HepG2 (cell line): Measurements from ENCODE around the gene NEDD4L. TPM values are rescaled to one million over a fixed set of nuclear protein-coding genes. Genes with fewer than 3 reads are reported as not detected.

ENCODE experiments used
- TRIM24 ChIP-seq: sonication (generic); formaldehyde crosslinking; IDR thresholded peaks from 2 replicates; pipeline ENCODE4 v1.8.0; 2022; ENCODE audit warnings: mild to moderate bottlenecking, missing genetic modification reagents
- YY1 ChIP-seq: IDR thresholded peaks from 2 replicates; pipeline ENCODE4 v1.6.1; 2011; ENCODE audit warnings: low read length, low read depth, moderate library complexity, mild to moderate bottlenecking; ENCODE audit not compliant: insufficient read depth, insufficient replicate concordance
- ZNF20 ChIP-seq: sonication (generic); formaldehyde crosslinking; IDR thresholded peaks from 2 replicates; pipeline ENCODE4 v1.4.0; 2020; ENCODE audit warnings: mild to moderate bottlenecking, moderate library complexity, missing genetic modification reagents
- ZNF331 ChIP-seq: sonication (generic); formaldehyde crosslinking; IDR thresholded peaks from 2 replicates; pipeline ENCODE4 v1.4.0; 2020; ENCODE audit warnings: missing genetic modification reagents
- ZNF552 ChIP-seq: sonication (generic); formaldehyde crosslinking; IDR thresholded peaks from 2 replicates; pipeline ENCODE4 v1.9.0; 2022; ENCODE audit warnings: missing genetic modification reagents, mild to moderate bottlenecking, borderline replicate concordance
- polyA plus RNA-seq, 8 experiments: library from polyadenylated mRNA; depleted of rRNA in 3 of 8; stranded (reverse) in 7 of 8; unstranded in 1 of 8; fragments of >200 nt; fragmentation: Illumina TruSeq in 4 of 8; extraction: Trizol in 4 of 8; gene quantifications; 2 replicates each; pipeline versions ENCODE4 v1.2.1 to v1.2.3, GENCODE V29; 2011 to 2016; ENCODE audit warnings: low read depth in 4 of 8, missing spikeins in 1 of 8, mixed read lengths in 1 of 8; ENCODE audit not compliant: insufficient read depth in 1 of 8
- total RNA-seq, 5 experiments: library from RNA; depleted of rRNA; stranded (reverse); fragments of >200 nt; fragmentation: Illumina TruSeq; extraction: Trizol; gene quantifications; 2 replicates each; pipeline ENCODE4 v1.2.3, GENCODE V29; 2016; ENCODE audit warnings: low read depth in 1 of 5
- TF ChIP-seq, protein P1 (sequence below): sonication (generic); formaldehyde crosslinking; IDR thresholded peaks from 2 replicates; pipeline ENCODE4 v1.5.0; 2020; ENCODE audit warnings: mild to moderate bottlenecking, missing genetic modification reagents, borderline replicate concordance
- TF ChIP-seq, protein P2 (sequence below): sonication (generic); formaldehyde crosslinking; IDR thresholded peaks from 2 replicates; pipeline ENCODE4 v1.4.0; 2020; ENCODE audit warnings: mild to moderate bottlenecking, missing genetic modification reagents
- TF ChIP-seq, protein P3 (sequence below): IDR thresholded peaks from 2 replicates; pipeline ENCODE4 v1.6.1; 2016; ENCODE audit warnings: low read depth, missing genetic modification reagents, missing compliant biosample characterization
- TF ChIP-seq, protein P4 (sequence below): sonication (generic); formaldehyde crosslinking; IDR thresholded peaks from 2 replicates; pipeline ENCODE4 v1.8.1; 2023; ENCODE audit warnings: mild to moderate bottlenecking, missing genetic modification reagents, borderline replicate concordance
- TF ChIP-seq, protein P5 (sequence below): sonication (generic); formaldehyde crosslinking; IDR thresholded peaks from 2 replicates; pipeline ENCODE4 v1.4.0; 2020; ENCODE audit warnings: missing genetic modification reagents, borderline replicate concordance

The NEDD4L gene
- total and polyA plus RNA-seq, 2 of the 13 experiments (the other 11 are each of a cell fraction or from before 2014, with no cell fraction given) = 168 to 390 TPM

DNA sequence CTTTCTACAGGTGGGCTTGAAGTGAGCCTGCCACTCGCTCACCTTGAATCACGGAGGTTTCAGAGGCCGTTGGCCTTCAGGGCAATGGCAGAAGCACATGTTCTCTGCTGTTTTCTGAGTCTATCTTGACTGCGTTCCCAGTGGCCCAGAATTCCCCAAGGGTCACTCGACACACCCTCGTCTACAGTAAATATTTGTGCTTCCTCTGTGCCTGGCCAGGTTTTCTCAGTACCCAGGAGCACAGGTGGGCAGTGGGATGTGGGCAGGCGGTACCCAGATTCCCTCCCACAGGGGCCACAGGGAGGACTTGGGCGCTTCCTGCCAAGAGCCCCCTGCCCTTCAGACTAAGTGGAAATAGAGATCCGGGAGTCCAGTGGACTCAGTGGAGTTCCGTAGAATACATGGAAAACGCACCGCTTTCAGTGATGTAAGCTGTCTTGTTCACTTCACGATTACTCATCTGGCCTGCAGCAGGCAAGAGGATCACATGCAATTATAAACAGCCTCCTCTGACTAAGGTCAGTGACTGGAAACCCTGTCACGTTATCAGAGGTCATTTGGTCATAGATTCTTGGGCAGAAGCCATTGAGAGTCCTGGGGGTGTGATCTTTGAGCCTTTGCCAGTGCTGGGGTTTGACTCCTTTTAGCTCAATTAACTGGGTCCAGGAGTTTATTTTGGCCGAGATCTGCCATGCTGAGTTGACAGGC, 179.8 kb downstream of the NEDD4L start (continued):
- TF ChIP-seq, protein P1, sequence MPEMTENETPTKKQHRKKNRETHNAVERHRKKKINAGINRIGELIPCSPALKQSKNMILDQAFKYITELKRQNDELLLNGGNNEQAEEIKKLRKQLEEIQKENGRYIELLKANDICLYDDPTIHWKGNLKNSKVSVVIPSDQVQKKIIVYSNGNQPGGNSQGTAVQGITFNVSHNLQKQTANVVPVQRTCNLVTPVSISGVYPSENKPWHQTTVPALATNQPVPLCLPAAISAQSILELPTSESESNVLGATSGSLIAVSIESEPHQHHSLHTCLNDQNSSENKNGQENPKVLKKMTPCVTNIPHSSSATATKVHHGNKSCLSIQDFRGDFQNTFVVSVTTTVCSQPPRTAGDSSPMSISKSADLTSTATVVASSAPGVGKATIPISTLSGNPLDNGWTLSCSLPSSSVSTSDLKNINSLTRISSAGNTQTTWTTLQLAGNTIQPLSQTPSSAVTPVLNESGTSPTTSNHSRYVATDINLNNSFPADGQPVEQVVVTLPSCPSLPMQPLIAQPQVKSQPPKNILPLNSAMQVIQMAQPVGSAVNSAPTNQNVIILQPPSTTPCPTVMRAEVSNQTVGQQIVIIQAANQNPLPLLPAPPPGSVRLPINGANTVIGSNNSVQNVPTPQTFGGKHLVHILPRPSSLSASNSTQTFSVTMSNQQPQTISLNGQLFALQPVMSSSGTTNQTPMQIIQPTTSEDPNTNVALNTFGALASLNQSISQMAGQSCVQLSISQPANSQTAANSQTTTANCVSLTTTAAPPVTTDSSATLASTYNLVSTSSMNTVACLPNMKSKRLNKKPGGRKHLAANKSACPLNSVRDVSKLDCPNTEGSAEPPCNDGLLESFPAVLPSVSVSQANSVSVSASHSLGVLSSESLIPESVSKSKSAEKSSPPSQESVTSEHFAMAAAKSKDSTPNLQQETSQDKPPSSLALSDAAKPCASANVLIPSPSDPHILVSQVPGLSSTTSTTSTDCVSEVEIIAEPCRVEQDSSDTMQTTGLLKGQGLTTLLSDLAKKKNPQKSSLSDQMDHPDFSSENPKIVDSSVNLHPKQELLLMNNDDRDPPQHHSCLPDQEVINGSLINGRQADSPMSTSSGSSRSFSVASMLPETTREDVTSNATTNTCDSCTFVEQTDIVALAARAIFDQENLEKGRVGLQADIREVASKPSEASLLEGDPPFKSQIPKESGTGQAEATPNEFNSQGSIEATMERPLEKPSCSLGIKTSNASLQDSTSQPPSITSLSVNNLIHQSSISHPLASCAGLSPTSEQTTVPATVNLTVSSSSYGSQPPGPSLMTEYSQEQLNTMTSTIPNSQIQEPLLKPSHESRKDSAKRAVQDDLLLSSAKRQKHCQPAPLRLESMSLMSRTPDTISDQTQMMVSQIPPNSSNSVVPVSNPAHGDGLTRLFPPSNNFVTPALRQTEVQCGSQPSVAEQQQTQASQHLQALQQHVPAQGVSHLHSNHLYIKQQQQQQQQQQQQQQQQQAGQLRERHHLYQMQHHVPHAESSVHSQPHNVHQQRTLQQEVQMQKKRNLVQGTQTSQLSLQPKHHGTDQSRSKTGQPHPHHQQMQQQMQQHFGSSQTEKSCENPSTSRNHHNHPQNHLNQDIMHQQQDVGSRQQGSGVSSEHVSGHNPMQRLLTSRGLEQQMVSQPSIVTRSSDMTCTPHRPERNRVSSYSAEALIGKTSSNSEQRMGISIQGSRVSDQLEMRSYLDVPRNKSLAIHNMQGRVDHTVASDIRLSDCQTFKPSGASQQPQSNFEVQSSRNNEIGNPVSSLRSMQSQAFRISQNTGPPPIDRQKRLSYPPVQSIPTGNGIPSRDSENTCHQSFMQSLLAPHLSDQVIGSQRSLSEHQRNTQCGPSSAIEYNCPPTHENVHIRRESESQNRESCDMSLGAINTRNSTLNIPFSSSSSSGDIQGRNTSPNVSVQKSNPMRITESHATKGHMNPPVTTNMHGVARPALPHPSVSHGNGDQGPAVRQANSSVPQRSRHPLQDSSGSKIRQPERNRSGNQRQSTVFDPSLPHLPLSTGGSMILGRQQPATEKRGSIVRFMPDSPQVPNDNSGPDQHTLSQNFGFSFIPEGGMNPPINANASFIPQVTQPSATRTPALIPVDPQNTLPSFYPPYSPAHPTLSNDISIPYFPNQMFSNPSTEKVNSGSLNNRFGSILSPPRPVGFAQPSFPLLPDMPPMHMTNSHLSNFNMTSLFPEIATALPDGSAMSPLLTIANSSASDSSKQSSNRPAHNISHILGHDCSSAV (CRISPR knock-in tag) = no peak
- TF ChIP-seq, protein P2, sequence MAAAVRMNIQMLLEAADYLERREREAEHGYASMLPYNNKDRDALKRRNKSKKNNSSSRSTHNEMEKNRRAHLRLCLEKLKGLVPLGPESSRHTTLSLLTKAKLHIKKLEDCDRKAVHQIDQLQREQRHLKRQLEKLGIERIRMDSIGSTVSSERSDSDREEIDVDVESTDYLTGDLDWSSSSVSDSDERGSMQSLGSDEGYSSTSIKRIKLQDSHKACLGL (CRISPR knock-in tag) = no peak
- TF ChIP-seq ZNF331 = no peak
- TF ChIP-seq, protein P3, sequence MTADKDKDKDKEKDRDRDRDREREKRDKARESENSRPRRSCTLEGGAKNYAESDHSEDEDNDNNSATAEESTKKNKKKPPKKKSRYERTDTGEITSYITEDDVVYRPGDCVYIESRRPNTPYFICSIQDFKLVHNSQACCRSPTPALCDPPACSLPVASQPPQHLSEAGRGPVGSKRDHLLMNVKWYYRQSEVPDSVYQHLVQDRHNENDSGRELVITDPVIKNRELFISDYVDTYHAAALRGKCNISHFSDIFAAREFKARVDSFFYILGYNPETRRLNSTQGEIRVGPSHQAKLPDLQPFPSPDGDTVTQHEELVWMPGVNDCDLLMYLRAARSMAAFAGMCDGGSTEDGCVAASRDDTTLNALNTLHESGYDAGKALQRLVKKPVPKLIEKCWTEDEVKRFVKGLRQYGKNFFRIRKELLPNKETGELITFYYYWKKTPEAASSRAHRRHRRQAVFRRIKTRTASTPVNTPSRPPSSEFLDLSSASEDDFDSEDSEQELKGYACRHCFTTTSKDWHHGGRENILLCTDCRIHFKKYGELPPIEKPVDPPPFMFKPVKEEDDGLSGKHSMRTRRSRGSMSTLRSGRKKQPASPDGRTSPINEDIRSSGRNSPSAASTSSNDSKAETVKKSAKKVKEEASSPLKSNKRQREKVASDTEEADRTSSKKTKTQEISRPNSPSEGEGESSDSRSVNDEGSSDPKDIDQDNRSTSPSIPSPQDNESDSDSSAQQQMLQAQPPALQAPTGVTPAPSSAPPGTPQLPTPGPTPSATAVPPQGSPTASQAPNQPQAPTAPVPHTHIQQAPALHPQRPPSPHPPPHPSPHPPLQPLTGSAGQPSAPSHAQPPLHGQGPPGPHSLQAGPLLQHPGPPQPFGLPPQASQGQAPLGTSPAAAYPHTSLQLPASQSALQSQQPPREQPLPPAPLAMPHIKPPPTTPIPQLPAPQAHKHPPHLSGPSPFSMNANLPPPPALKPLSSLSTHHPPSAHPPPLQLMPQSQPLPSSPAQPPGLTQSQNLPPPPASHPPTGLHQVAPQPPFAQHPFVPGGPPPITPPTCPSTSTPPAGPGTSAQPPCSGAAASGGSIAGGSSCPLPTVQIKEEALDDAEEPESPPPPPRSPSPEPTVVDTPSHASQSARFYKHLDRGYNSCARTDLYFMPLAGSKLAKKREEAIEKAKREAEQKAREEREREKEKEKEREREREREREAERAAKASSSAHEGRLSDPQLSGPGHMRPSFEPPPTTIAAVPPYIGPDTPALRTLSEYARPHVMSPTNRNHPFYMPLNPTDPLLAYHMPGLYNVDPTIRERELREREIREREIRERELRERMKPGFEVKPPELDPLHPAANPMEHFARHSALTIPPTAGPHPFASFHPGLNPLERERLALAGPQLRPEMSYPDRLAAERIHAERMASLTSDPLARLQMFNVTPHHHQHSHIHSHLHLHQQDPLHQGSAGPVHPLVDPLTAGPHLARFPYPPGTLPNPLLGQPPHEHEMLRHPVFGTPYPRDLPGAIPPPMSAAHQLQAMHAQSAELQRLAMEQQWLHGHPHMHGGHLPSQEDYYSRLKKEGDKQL (CRISPR knock-in tag) = peak; percentile 6; the same call in 1 of the 2 replicates
- no peak for TF ChIP-seq YY1
- TF ChIP-seq, protein P4, sequence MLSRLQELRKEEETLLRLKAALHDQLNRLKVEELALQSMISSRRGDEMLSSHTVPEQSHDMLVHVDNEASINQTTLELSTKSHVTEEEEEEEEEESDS = no peak
- TF ChIP-seq, protein P5, sequence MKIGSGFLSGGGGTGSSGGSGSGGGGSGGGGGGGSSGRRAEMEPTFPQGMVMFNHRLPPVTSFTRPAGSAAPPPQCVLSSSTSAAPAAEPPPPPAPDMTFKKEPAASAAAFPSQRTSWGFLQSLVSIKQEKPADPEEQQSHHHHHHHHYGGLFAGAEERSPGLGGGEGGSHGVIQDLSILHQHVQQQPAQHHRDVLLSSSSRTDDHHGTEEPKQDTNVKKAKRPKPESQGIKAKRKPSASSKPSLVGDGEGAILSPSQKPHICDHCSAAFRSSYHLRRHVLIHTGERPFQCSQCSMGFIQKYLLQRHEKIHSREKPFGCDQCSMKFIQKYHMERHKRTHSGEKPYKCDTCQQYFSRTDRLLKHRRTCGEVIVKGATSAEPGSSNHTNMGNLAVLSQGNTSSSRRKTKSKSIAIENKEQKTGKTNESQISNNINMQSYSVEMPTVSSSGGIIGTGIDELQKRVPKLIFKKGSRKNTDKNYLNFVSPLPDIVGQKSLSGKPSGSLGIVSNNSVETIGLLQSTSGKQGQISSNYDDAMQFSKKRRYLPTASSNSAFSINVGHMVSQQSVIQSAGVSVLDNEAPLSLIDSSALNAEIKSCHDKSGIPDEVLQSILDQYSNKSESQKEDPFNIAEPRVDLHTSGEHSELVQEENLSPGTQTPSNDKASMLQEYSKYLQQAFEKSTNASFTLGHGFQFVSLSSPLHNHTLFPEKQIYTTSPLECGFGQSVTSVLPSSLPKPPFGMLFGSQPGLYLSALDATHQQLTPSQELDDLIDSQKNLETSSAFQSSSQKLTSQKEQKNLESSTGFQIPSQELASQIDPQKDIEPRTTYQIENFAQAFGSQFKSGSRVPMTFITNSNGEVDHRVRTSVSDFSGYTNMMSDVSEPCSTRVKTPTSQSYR (CRISPR knock-in tag) = no peak
- no peak for TF ChIP-seq ZNF552 (CRISPR knock-in tag)
- TF ChIP-seq TRIM24 = no peak
- TF ChIP-seq ZNF20 (CRISPR knock-in tag) = no peak
